Measurements from ENCODE around the gene PEPD.

PEPD gene

DNA sequence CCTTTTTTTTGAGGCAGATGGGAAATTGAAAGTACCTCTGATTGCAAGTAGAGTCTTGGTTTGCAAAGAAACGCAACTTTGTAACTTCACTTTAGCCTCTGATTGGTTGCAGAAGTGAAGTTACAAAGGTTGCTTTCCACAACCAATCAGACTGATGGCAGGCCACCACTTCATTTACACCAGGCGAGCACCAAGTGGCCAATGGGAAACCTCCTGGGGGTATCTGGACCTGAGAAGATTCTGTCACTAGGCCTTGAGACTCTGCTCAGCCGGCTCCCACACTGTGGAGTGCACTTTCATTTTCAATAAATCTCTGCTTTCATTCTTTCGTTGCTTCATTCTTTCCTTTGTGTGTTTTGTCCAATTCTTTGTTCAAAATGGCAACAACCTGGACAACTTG, 19.1 kb downstream of the PEPD start:
- TF ChIP-seq, protein P1, sequence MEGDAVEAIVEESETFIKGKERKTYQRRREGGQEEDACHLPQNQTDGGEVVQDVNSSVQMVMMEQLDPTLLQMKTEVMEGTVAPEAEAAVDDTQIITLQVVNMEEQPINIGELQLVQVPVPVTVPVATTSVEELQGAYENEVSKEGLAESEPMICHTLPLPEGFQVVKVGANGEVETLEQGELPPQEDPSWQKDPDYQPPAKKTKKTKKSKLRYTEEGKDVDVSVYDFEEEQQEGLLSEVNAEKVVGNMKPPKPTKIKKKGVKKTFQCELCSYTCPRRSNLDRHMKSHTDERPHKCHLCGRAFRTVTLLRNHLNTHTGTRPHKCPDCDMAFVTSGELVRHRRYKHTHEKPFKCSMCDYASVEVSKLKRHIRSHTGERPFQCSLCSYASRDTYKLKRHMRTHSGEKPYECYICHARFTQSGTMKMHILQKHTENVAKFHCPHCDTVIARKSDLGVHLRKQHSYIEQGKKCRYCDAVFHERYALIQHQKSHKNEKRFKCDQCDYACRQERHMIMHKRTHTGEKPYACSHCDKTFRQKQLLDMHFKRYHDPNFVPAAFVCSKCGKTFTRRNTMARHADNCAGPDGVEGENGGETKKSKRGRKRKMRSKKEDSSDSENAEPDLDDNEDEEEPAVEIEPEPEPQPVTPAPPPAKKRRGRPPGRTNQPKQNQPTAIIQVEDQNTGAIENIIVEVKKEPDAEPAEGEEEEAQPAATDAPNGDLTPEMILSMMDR (IDR thresholded peaks at IDR 0.05; ENCODE audit: borderline replicate concordance, insufficient read depth, low read depth, low read length) = no peak
- no peak overlapping the region for H3K4me3 ChIP-seq (ENCODE audit: low read depth, low read length)

DNA sequence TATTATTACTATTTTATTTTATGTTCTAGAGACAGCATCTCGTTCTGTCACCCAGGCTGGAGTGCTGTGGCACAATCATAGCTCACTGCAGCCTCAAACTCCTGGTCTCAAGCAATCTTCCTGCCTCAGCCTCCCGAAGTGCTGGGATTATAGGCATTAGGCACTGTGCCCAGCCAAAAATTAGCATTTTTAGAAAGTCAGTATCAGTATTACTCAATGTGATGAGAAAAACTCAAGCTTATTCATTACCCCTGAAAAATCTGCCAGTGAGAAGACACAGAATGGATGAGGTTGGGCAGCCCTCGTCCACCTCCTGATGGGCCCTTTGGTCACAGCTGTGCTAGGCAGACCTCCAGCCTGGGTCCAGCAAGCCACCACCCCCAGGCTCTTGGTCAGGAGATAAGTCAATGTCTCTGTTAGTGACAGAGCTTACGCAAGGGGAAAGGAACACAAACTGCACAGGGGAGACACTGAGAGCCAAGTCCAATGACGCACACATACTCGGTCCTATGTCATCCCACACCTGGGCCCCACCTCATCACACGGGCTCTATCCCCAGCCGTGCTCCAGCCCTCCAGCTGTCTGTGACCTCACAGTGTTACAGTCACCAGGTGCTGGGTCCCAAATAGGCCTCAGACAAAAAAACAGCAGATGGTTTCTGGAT, 19.8 kb downstream of the PEPD start:
- TF ChIP-seq, protein P1 (IDR thresholded peaks at IDR 0.05; ENCODE audit: borderline replicate concordance, insufficient read depth, low read depth, low read length) = no peak
- H3K4me3 ChIP-seq (ENCODE audit: low read depth, low read length) = no peak overlapping the region

DNA sequence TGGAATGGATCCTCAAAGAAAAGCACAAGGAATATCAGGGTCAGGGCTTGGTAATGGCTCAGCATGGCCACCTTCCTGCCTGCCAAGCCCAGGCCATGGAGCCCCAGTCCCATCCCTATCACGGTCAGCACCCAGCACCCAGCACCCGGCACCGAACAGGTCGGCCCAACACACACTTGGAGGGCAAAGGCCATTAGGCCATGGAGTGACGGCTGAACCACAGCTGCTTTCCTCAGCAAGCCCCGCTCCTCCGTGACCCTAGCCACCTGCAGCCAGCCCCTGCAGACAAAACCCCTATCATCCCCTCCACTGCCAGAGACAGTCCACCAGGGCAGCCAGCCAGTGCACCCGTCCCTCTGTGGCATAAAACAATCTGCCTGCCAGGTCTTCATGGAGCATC, 20.6 kb downstream of the PEPD start:
- no peak overlapping the region for H3K4me3 ChIP-seq (ENCODE audit: low read depth, low read length)
- TF ChIP-seq, protein P1 (IDR thresholded peaks at IDR 0.05; ENCODE audit: borderline replicate concordance, insufficient read depth, low read depth, low read length) = no peak

DNA sequence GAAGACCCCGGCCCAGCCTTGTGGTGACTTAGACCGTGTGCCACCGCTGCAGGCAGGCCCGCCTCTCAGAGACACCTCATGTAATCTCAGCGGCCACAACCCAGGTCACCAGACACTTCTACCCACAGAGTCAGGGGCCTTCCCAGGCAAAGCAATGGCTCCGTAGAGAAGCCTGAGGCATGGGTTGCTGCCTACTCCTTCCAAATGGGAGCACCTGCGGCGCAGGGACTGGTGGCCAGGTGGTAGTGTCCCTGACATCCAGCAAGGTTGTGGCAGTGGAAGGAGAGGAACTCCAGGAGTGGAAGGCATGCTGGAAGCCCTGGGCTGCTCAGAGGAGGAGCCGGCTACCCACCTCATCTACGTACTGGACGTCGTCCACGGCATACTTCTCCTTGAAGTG, 21.0 kb downstream of the PEPD start:
- TF ChIP-seq, protein P1 (IDR thresholded peaks at IDR 0.05; ENCODE audit: borderline replicate concordance, insufficient read depth, low read depth, low read length) = no peak

DNA sequence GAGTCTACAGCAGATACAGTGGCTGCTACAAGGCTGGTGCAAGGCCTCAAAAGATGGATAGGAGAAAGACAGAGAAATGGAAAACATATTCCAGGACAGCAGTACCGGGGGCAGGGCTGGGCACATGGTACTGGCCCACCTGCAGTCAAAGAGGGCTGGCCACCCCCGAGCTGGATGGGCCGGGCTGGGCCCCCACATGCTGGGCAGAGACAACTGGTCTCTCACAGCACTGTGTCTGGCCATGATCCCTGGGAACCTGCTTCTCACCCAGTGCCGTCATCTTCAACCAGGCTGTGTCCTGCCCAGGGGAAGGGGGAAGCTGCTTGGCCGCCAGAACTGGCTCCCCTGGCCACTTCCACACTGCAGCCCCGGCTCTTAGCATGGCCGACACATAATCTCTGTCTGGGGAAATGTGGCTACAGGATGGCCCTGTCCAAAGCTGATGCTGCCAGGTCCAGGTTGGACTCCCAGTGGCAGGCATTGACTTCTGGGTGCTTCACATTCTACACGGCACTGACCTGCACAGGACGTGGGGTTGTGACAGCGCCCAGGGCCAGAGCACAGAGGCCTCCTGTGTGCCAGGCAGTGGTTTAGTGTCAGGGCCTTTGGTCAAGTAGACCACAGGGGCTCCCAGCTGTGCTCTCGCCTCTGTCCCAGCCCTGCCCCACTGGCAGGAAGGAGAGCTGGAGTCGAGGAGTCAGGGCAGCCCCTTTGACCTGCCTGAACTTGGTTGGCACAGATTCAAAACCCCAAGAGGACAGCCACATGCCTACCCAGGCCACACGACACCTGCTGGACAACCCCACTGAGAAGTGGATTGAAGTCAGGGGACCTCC, 21.7 kb downstream of the PEPD start:
- TF ChIP-seq, protein P1 (IDR thresholded peaks at IDR 0.05; ENCODE audit: borderline replicate concordance, insufficient read depth, low read depth, low read length) = no peak
- H3K4me3 ChIP-seq (ENCODE audit: low read depth, low read length) = no peak overlapping the region

More for the DNA sequence above, 21.0 kb downstream of the PEPD start:
- H3K4me3 ChIP-seq (ENCODE audit: low read depth, low read length) = no peak overlapping the region

DNA sequence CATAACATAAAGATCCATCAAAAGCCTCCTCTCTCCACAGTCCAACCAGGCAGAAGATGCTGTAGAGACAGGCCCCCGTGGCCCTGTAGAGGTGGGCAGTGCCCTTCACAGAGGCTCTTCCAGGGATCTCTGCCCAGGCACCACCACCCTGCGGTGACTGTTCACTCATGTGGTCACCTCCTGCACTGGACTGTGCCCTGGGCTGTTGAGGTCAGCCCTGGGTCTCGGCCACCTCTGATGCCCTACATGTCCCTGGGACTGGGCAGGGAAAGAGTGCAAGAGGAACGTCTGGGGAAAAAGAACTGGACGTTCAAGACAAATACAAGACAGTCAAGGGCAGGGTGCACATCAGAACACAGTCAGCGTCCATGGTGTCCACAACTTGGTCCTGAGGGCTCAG, 22.3 kb downstream of the PEPD start:
- TF ChIP-seq, protein P1 (IDR thresholded peaks at IDR 0.05; ENCODE audit: borderline replicate concordance, insufficient read depth, low read depth, low read length) = no peak

More for the DNA sequence above, 22.3 kb downstream of the PEPD start:
- no peak overlapping the region for H3K4me3 ChIP-seq (ENCODE audit: low read depth, low read length)

Measured in GM12875 (cell line).